IMR-90 (cell line): Measurements from ENCODE around the gene MAP2K2. TPM values are rescaled to one million over a fixed set of nuclear protein-coding genes. Genes with fewer than 3 reads are reported as not detected.

Experiments
- ATAC-seq: fragments of 200-7000 bp; cut with Tn5 transposase; 2 replicates; pipeline ENCODE4 v1.9.1; 2020; ENCODE audit warnings: low read depth, mild to moderate bottlenecking, moderate library complexity
- BruUV-seq: library from RNA; stranded (reverse); fragments of 400-500 nt; replicated peaks from 2 replicates; lab custom pipeline; 2021; lab: Mats Ljungman, UMichigan
- CTCF ChIA-PET: fragments of 300-600 bp; formaldehyde crosslinking; extraction: SDS; loops from one replicate; lab custom pipeline; 2021; ENCODE audit warnings: antibody characterized with exemption; lab: Yijun Ruan, JAX
- POLR2A ChIA-PET: fragments of 300-600 bp; sonication (Branson Sonifier 250); formaldehyde crosslinking; loops from one replicate; lab custom pipeline; 2022; ENCODE audit warnings: antibody characterized with exemption; ENCODE audit not compliant: unreplicated experiment; lab: Charles Lee
- DNase-seq: peaks from one replicate; pipeline ENCODE4 v3.0.0; 2013
- H2AFZ ChIP-seq: replicated peaks from 2 replicates; pipeline ENCODE3; 2013; ENCODE audit warnings: low read length, mild to moderate bottlenecking; ENCODE audit not compliant: poor library complexity
- H2AK5ac ChIP-seq: 2 replicates; pipeline ENCODE4 v1.6.1; 2013; ENCODE audit warnings: low read depth, low read length, inconsistent platforms
- H2AK9ac ChIP-seq: replicated peaks from 2 replicates; pipeline ENCODE3; 2013; ENCODE audit warnings: mild to moderate bottlenecking, low read depth, low read length, moderate library complexity; ENCODE audit not compliant: poor library complexity
- H2BK120ac ChIP-seq: 2 replicates; pipeline ENCODE4 v1.6.1; 2013; ENCODE audit warnings: low read depth, low read length, inconsistent platforms
- H2BK15ac ChIP-seq: 3 replicates; pipeline ENCODE4 v1.6.1; 2013; ENCODE audit warnings: low read depth, low read length, inconsistent platforms
- H2BK20ac ChIP-seq: 2 replicates; pipeline ENCODE4 v1.6.1; 2013; ENCODE audit warnings: low read depth, mild to moderate bottlenecking, inconsistent platforms, low read length, moderate library complexity
- H2BK5ac ChIP-seq: 2 replicates; pipeline ENCODE4 v1.6.1; 2013; ENCODE audit warnings: mild to moderate bottlenecking, low read depth, low read length, inconsistent platforms; ENCODE audit not compliant: poor library complexity, severe bottlenecking
- H3K14ac ChIP-seq: replicated peaks from 2 replicates; pipeline ENCODE4 v1.6.1; 2013; ENCODE audit warnings: low read depth, low read length, inconsistent platforms
- H3K18ac ChIP-seq: 2 replicates; pipeline ENCODE4 v1.6.1; 2013; ENCODE audit warnings: low read depth, low read length, control low read depth
- H3K23ac ChIP-seq: 2 replicates; pipeline ENCODE4 v1.6.1; 2013; ENCODE audit warnings: low read depth, low read length, inconsistent platforms
- H3K27ac ChIP-seq: 2 replicates; pipeline ENCODE4 v1.5.1; 2013; ENCODE audit warnings: mild to moderate bottlenecking, control low read depth, low read length; ENCODE audit not compliant: insufficient read depth
- H3K27me3 ChIP-seq: 2 replicates; pipeline ENCODE4 v1.6.1; 2013; ENCODE audit warnings: low read length; ENCODE audit not compliant: control insufficient read depth, insufficient read depth
- H3K36me3 ChIP-seq: 2 replicates; pipeline ENCODE4 v1.6.1; 2013; ENCODE audit warnings: low read length, mixed read lengths; ENCODE audit not compliant: control insufficient read depth, insufficient read depth
- H3K4ac ChIP-seq: 2 replicates; pipeline ENCODE4 v1.6.1; 2013; ENCODE audit warnings: low read depth, low read length, inconsistent platforms
- H3K4me1 ChIP-seq: 2 replicates; pipeline ENCODE4 v1.6.1; 2013; ENCODE audit warnings: low read length, mixed read lengths; ENCODE audit not compliant: control insufficient read depth, insufficient read depth
- H3K4me2 ChIP-seq: 2 replicates; pipeline ENCODE4 v1.6.1; 2013; ENCODE audit warnings: low read depth, mild to moderate bottlenecking, control low read depth, low read length, moderate library complexity
- H3K4me3 ChIP-seq: 2 replicates; pipeline ENCODE4 v1.5.1; 2013; ENCODE audit warnings: low read depth, mild to moderate bottlenecking, control low read depth, low read length, moderate library complexity; ENCODE audit not compliant: insufficient read depth
- H3K56ac ChIP-seq: 2 replicates; pipeline ENCODE4 v1.6.1; 2013; ENCODE audit warnings: low read length, inconsistent platforms; ENCODE audit not compliant: insufficient read depth; ENCODE audit errors: extremely low read depth
- H3K79me1 ChIP-seq, 2 experiments: 2 replicates each; pipeline ENCODE4 v1.6.1; 2013; ENCODE audit warnings: low read length in 2 of 2, inconsistent platforms in 1 of 2, low read depth in 1 of 2
- H3K9ac ChIP-seq: 2 replicates; pipeline ENCODE4 v1.6.1; 2013; ENCODE audit warnings: low read depth, low read length, control low read depth
- H3K9me1 ChIP-seq: 2 replicates; pipeline ENCODE4 v1.6.1; 2013; ENCODE audit warnings: low read length, inconsistent platforms; ENCODE audit not compliant: insufficient read depth
- H3K9me3 ChIP-seq: 2 replicates; pipeline ENCODE4 v1.6.1; 2013; ENCODE audit warnings: low read length; ENCODE audit not compliant: control insufficient read depth, insufficient read depth
- H4K20me1 ChIP-seq: 2 replicates; pipeline ENCODE4 v1.6.1; 2013; ENCODE audit warnings: low read length, inconsistent platforms; ENCODE audit not compliant: insufficient read depth
- H4K5ac ChIP-seq: 2 replicates; pipeline ENCODE4 v1.6.1; 2013; ENCODE audit warnings: mild to moderate bottlenecking, low read depth, low read length, control low read depth
- H4K8ac ChIP-seq, 2 experiments: 2 replicates each; pipeline ENCODE4 v1.6.1; 2013; ENCODE audit warnings: low read depth in 2 of 2, low read length in 2 of 2, control low read depth in 1 of 2, inconsistent platforms in 1 of 2
- H4K91ac ChIP-seq: 2 replicates; pipeline ENCODE4 v1.6.1; 2013; ENCODE audit warnings: low read depth, low read length, inconsistent platforms; ENCODE audit not compliant: insufficient read depth
- BHLHE40 ChIP-seq: fragments of 150-350 bp; IDR thresholded peaks from 2 replicates; pipeline ENCODE4 v1.6.1; 2016; ENCODE audit warnings: mild to moderate bottlenecking, low read depth, low read length
- CTCF ChIP-seq: conservative IDR thresholded peaks from 2 replicates; pipeline ENCODE4 v1.5.1; 2012; ENCODE audit warnings: mild to moderate bottlenecking, low read depth, low read length, improper control_type of control experiment
- FOS ChIP-seq: fragments of 150-350 bp; IDR thresholded peaks from 2 replicates; pipeline ENCODE4 v1.6.1; 2016; ENCODE audit warnings: low read depth, low read length
- MAFK ChIP-seq: IDR thresholded peaks from 2 replicates; pipeline ENCODE4 v1.6.1; 2012; ENCODE audit warnings: low read depth, low read length, improper control_type of control experiment
- MXI1 ChIP-seq: IDR thresholded peaks from 2 replicates; pipeline ENCODE4 v1.6.1; 2012; ENCODE audit warnings: low read depth, mild to moderate bottlenecking, low read length, moderate library complexity, borderline replicate concordance
- NFE2L2 ChIP-seq: fragments of 150-350 bp; IDR thresholded peaks from 2 replicates; pipeline ENCODE4 v1.6.1; 2016; ENCODE audit warnings: low read depth, mild to moderate bottlenecking, low read length
- POLR2A ChIP-seq: IDR thresholded peaks from 2 replicates; pipeline ENCODE4 v1.6.1; 2012; ENCODE audit warnings: mild to moderate bottlenecking, low read depth, low read length
- RAD21 ChIP-seq: IDR thresholded peaks from 2 replicates; pipeline ENCODE4 v1.6.1; 2012; ENCODE audit warnings: low read length, improper control_type of control experiment
- RCOR1 ChIP-seq: IDR thresholded peaks from 2 replicates; pipeline ENCODE4 v1.6.1; 2012; ENCODE audit warnings: mild to moderate bottlenecking, low read length, improper control_type of control experiment; ENCODE audit not compliant: insufficient replicate concordance
- SMC3 ChIP-seq: fragments of 150-350 bp; IDR thresholded peaks from 2 replicates; pipeline ENCODE4 v1.6.1; 2016; ENCODE audit warnings: low read depth, mild to moderate bottlenecking, antibody characterized with exemption, low read length, moderate library complexity
- USF2 ChIP-seq: fragments of 150-350 bp; IDR thresholded peaks from 2 replicates; pipeline ENCODE4 v1.6.1; 2017; ENCODE audit warnings: mild to moderate bottlenecking, antibody characterized with exemption, low read length, low read depth
- WGBS, 2 experiments: methylation state at CpG; one replicate each; pipeline versions ENCODE4 v1.1.5 to v1.1.7; 2013; ENCODE audit warnings: missing lambda C conversion rate in 2 of 2; ENCODE audit not compliant: insufficient read length in 1 of 2; ENCODE audit errors: extremely low coverage in 2 of 2; 5-methylcytosine and 5-hydroxymethylcytosine counted together
- dilution Hi-C: fragments of 300-500 bp; cut with HindIII; formaldehyde crosslinking; loops from one replicate; pipeline ENCODE4 v1.14.3; 2018; ENCODE audit warnings: low sequenced_read_pairs; ENCODE audit not compliant: unreplicated experiment
- in situ Hi-C: fragments of 300-500 bp; cut with MboI; formaldehyde crosslinking; loops from 3 replicates; pipeline ENCODE4 v1.14.3; 2019; ENCODE audit warnings: low sequenced_read_pairs, inconsistent platforms, mixed read lengths
- intact Hi-C: fragments of 100-400 bp; cut with micrococcal nuclease; formaldehyde crosslinking; loops from 2 replicates; pipeline ENCODE4 v1.10.0; 2022
- polyA plus RNA-seq, 3 experiments: library from polyadenylated mRNA; depleted of rRNA; stranded (reverse); fragments of >200 nt; gene quantifications; 2 replicates each; pipeline ENCODE4 v1.2.3, GENCODE V29; 2012; ENCODE audit warnings: low replicate concordance in 1 of 3
- total RNA-seq: library from RNA; depleted of rRNA; stranded (reverse); fragments of >200 nt; gene quantifications from 2 replicates; pipeline ENCODE4 v1.2.3, GENCODE V29; 2012
- TF ChIP-seq, protein P1 (sequence below): fragments of 150-350 bp; IDR thresholded peaks from 2 replicates; pipeline ENCODE4 v1.6.1; 2016; ENCODE audit warnings: low read depth, mild to moderate bottlenecking, low read length, moderate library complexity, borderline replicate concordance

Gene MAP2K2
- total and polyA plus RNA-seq, 2 of the 4 experiments (the other 2 are of a cell fraction): 115 to 151 TPM

- H3K4me3 ChIP-seq: no peak overlapping the region
- dilution Hi-C loops: no loop called here
- DNase-seq: peak; percentile 31
Observed at GRCh38 chr19:4139614-4140236, 15.8 kb upstream of the MAP2K2 start.

More at GRCh38 chr19:4139614-4140236, 15.8 kb upstream of the MAP2K2 start:
- intact Hi-C loops (loop anchor here (2.0 kb wide), 1 partner anchor 65 kb away; no protein-coding TSS in a partner anchor), in situ Hi-C loops (no loop called here)
- Histone ChIP-seq H4K5ac (no peak overlapping the region), H3K79me1 (no peaks in the 10 kb centered on the region), H2AFZ (peak overlapping the region; percentile 64), H2AK9ac (no peak overlapping the region), H3K4me1 (peaks cover 2% of the 10 kb centered on the region; the same call in 1 of the 2 replicates), H3K27ac (no peak overlapping the region), H3K14ac (no peak overlapping the region), H2BK5ac (no peak overlapping the region), H2AK5ac (no peak overlapping the region), H3K9me1 (no peaks in the 10 kb centered on the region), H2BK20ac (no peak overlapping the region), H3K9ac (no peak overlapping the region), H3K23ac (no peak overlapping the region), H3K9me3 (no peaks in the 10 kb centered on the region), H3K18ac (no peak overlapping the region), H2BK15ac (no peak overlapping the region), H3K27me3 (no peaks in the 10 kb centered on the region), H3K56ac (no peak overlapping the region), H2BK120ac (no peak overlapping the region), H4K20me1 (no peaks in the 10 kb centered on the region), H3K36me3 (no peaks in the 10 kb centered on the region), H3K4me2 (no peak overlapping the region), H3K4ac (no peak overlapping the region), H4K91ac (no peak overlapping the region), H4K8ac (no peak overlapping the region; a peak in 1 of 4 replicates)
- ATAC-seq: peak; percentile 78
- TF ChIP-seq, protein P1, sequence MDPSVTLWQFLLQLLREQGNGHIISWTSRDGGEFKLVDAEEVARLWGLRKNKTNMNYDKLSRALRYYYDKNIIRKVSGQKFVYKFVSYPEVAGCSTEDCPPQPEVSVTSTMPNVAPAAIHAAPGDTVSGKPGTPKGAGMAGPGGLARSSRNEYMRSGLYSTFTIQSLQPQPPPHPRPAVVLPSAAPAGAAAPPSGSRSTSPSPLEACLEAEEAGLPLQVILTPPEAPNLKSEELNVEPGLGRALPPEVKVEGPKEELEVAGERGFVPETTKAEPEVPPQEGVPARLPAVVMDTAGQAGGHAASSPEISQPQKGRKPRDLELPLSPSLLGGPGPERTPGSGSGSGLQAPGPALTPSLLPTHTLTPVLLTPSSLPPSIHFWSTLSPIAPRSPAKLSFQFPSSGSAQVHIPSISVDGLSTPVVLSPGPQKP: no peak
- TF ChIP-seq CTCF (peak; percentile 70), USF2 (no peak), MAFK (no peak), BHLHE40 (no peak), NFE2L2 (no peak), RAD21 (peak; percentile 48; the same call in 1 of the 2 replicates), SMC3 (peak; percentile 35), POLR2A (no peak), FOS (no peak), RCOR1 (no peak), MXI1 (no peak)
- ChIA-PET CTCF (interaction anchor here (0.7 to 2.2 kb wide), 9 partner anchors 8 to 69 kb away, joined by 3 to 7 read pairs (median 4); partner anchors contain the start of gene CREB3L3), POLR2A (interaction anchor here (0.5 kb wide), 1 partner anchor 154 kb away, joined by 3 read pairs; the partner anchor contains the start of gene EEF2)
- WGBS, 2 experiments: 25% methylated on average over 6 of the region's 14 CpGs; no CpG with 5 or more reads in 1 of the 2 experiments
- no TSS peak for BruUV-seq
